ENCODE measurements around the gene CAMK1D. TPM values are rescaled to one million over a fixed set of nuclear protein-coding genes. Genes with fewer than 3 reads are reported as not detected.

Gene CAMK1D
- polyA plus RNA-seq, 1 of the 3 experiments (the other 2 are of a cell fraction), result 4.1 TPM

DNA sequence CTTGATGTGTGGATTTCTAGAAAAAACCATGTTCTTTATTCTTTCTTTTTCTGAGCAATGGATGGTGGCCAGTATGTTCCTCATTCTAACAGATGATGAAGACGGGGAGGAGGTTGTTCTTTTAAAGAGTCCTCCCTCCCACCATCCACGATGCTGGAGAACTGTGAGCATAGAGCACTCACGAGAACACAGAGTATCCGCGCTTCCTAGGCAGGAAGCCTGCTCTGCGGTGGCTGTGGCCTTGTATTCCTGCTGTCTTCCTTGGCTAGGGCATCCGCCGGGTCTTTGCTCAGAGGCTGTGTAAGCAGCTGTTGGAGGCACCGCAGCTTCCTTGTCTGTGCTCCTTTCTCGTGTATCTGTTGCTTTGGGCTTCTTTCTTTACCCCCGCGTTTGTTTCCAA is 437.9 kb downstream of the CAMK1D start:
- Histone ChIP-seq H3K4me3 (ENCODE audit: low read depth in 2 of 2, low read length in 1 of 2) (no peak overlapping the region), H2AFZ (ENCODE audit: low read depth) (no peak overlapping the region), H3K4me1 (ENCODE audit: control insufficient read depth in 1 of 2, insufficient read depth in 2 of 2, low read depth in 1 of 2, low read length in 1 of 2) (peaks cover 0 to under 1% of the 10 kb centered on the region in 2 experiments; a peak in 1 of 4 replicates), H3K9me3 (no peaks in the 10 kb centered on the region), H4K20me1 (ENCODE audit: insufficient read depth) (no peaks in the 10 kb centered on the region), H3K4me2 (no peak overlapping the region), H3K27me3 (ENCODE audit: insufficient read depth) (no peaks in the 10 kb centered on the region), H3K36me3 (replicated peaks in 1 of 2; ENCODE audit: control insufficient read depth in 1 of 2, insufficient read depth in 2 of 2, low read length in 1 of 2) (no peaks in the 10 kb centered on the region), H3K9me2 (no peaks in the 10 kb centered on the region), H3K27ac (ENCODE audit: low read depth in 2 of 2, low read length in 1 of 2) (no peak overlapping the region), H3F3A (replicated peaks; ENCODE audit: insufficient read depth) (no peaks in the 10 kb centered on the region), H3K9ac (no peak overlapping the region), H3K79me2 (ENCODE audit: insufficient read depth) (no peaks in the 10 kb centered on the region)
- no peak for TF ChIP-seq SIN3A (IDR thresholded peaks at IDR 0.05; ENCODE audit: borderline replicate concordance, low read depth, low read length)
- no peak for TF ChIP-seq RXRA (IDR thresholded peaks at IDR 0.05; ENCODE audit: borderline replicate concordance, low read depth)
- no peak for TF ChIP-seq RCOR1 (IDR thresholded peaks at IDR 0.05; ENCODE audit: low read length)
- no peak for TF ChIP-seq MXI1 (IDR thresholded peaks at IDR 0.05; ENCODE audit: low read depth, low read length)
- TF ChIP-seq FOSL2 (IDR thresholded peaks at IDR 0.05; ENCODE audit: borderline replicate concordance, low read depth), result no peak
- TF ChIP-seq GATA2 (CRISPR knock-in tag; IDR thresholded peaks at IDR 0.05), result no peak
- TF ChIP-seq JUND (IDR thresholded peaks at IDR 0.05), result no peak
- no peak for TF ChIP-seq RAD21 (IDR thresholded peaks at IDR 0.05; ENCODE audit: low read length)
- TF ChIP-seq, protein P1, sequence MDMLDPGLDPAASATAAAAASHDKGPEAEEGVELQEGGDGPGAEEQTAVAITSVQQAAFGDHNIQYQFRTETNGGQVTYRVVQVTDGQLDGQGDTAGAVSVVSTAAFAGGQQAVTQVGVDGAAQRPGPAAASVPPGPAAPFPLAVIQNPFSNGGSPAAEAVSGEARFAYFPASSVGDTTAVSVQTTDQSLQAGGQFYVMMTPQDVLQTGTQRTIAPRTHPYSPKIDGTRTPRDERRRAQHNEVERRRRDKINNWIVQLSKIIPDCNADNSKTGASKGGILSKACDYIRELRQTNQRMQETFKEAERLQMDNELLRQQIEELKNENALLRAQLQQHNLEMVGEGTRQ (IDR thresholded peaks at IDR 0.05; ENCODE audit: borderline replicate concordance, low read depth, low read length), result no peak
- TF ChIP-seq, protein P2, sequence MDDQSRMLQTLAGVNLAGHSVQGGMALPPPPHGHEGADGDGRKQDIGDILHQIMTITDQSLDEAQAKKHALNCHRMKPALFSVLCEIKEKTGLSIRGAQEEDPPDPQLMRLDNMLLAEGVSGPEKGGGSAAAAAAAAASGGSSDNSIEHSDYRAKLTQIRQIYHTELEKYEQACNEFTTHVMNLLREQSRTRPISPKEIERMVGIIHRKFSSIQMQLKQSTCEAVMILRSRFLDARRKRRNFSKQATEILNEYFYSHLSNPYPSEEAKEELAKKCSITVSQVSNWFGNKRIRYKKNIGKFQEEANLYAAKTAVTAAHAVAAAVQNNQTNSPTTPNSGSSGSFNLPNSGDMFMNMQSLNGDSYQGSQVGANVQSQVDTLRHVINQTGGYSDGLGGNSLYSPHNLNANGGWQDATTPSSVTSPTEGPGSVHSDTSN (IDR thresholded peaks at IDR 0.05), result no peak
- no peak for TF ChIP-seq FOXJ3 (CRISPR knock-in tag; IDR thresholded peaks at IDR 0.05)
- TF ChIP-seq CHD2 (IDR thresholded peaks at IDR 0.05; ENCODE audit: low read length, partially characterized antibody), result no peak
- no peak for TF ChIP-seq GABPA (IDR thresholded peaks at IDR 0.05; ENCODE audit: low read depth)
- no peak for TF ChIP-seq NRF1 (IDR thresholded peaks at IDR 0.05; ENCODE audit: low read depth, low read length)
- TF ChIP-seq MEF2A (IDR thresholded peaks at IDR 0.05; ENCODE audit: borderline replicate concordance, low read depth), result no peak
- TF ChIP-seq, protein P3, sequence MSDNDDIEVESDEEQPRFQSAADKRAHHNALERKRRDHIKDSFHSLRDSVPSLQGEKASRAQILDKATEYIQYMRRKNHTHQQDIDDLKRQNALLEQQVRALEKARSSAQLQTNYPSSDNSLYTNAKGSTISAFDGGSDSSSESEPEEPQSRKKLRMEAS (IDR thresholded peaks at IDR 0.05; ENCODE audit: low read depth), result no peak
- no peak for TF ChIP-seq TCF12 (IDR thresholded peaks at IDR 0.05)
- no peak for TF ChIP-seq YY1 (IDR thresholded peaks at IDR 0.05; ENCODE audit: low read depth)
- no peak for TF ChIP-seq RFX5 (IDR thresholded peaks at IDR 0.05; ENCODE audit: low read length)
- CTCF ChIA-PET, result no interaction called here
- no peak for DNase-seq
- POLR2A ChIA-PET, result no interaction called here
- WGBS (ENCODE audit: low lambda C conversion rate), result 90% methylated on average over 9 of the region's 12 CpGs

DNA sequence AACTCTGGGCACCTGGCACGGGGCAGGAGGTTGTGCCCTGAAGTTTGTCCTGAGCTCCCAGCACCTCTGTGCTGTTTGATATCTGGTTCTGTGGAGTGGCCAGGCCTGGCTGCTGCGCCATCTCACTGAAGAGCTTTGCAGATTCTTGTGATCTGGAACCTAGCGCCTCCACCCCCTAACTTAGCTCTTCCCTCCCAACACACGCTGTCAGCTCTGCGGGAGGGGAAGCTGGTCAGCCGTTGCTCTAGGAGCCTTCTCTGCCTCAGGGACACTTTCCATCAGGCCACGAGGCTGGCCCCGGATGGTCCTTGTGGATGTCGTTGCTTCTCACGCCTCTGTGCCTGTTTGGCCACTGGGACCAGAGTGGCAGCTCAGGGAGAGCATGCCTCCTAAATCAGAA is 438.9 kb downstream of the CAMK1D start:
- Histone ChIP-seq H3K9me2 (no peaks in the 10 kb centered on the region), H3K27ac (ENCODE audit: low read depth in 2 of 2, low read length in 1 of 2) (no peak overlapping the region), H3K4me2 (no peak overlapping the region), H3F3A (replicated peaks; ENCODE audit: insufficient read depth) (no peaks in the 10 kb centered on the region), H3K4me3 (ENCODE audit: low read depth in 2 of 2, low read length in 1 of 2) (no peak overlapping the region), H4K20me1 (ENCODE audit: insufficient read depth) (no peaks in the 10 kb centered on the region), H2AFZ (ENCODE audit: low read depth) (no peak overlapping the region), H3K9ac (no peak overlapping the region), H3K9me3 (no peaks in the 10 kb centered on the region), H3K4me1 (ENCODE audit: control insufficient read depth in 1 of 2, insufficient read depth in 2 of 2, low read depth in 1 of 2, low read length in 1 of 2) (no peaks in the 10 kb centered on the region), H3K79me2 (ENCODE audit: insufficient read depth) (no peaks in the 10 kb centered on the region), H3K36me3 (replicated peaks in 1 of 2; ENCODE audit: control insufficient read depth in 1 of 2, insufficient read depth in 2 of 2, low read length in 1 of 2) (no peaks in the 10 kb centered on the region), H3K27me3 (ENCODE audit: insufficient read depth) (no peaks in the 10 kb centered on the region)
- ChIA-PET POLR2A (no interaction called here), CTCF (interaction anchor here (0.9 to 1.9 kb wide), 3 partner anchors 10 to 114 kb away, joined by 3 to 7 read pairs (median 5); no protein-coding TSS in a partner anchor)
- 75% methylated on average over 10 of the region's 10 CpGs for WGBS (ENCODE audit: low lambda C conversion rate)
- DNase-seq, result no peak
- TF ChIP-seq YY1 (IDR thresholded peaks at IDR 0.05; ENCODE audit: low read depth) (no peak), CHD2 (IDR thresholded peaks at IDR 0.05; ENCODE audit: low read length, partially characterized antibody) (no peak)
- TF ChIP-seq, protein P4, sequence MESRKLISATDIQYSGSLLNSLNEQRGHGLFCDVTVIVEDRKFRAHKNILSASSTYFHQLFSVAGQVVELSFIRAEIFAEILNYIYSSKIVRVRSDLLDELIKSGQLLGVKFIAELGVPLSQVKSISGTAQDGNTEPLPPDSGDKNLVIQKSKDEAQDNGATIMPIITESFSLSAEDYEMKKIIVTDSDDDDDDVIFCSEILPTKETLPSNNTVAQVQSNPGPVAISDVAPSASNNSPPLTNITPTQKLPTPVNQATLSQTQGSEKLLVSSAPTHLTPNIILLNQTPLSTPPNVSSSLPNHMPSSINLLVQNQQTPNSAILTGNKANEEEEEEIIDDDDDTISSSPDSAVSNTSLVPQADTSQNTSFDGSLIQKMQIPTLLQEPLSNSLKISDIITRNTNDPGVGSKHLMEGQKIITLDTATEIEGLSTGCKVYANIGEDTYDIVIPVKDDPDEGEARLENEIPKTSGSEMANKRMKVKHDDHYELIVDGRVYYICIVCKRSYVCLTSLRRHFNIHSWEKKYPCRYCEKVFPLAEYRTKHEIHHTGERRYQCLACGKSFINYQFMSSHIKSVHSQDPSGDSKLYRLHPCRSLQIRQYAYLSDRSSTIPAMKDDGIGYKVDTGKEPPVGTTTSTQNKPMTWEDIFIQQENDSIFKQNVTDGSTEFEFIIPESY (IDR thresholded peaks at IDR 0.05; ENCODE audit: borderline replicate concordance, low read depth), result no peak

Data from SK-N-SH (cell line).